HEK293 (cell line): ENCODE data around the gene GLOD4.
A peak's percentile ranks its signal among the peaks of the same experiment; 100 is the strongest.

Experiments
- CTCF ChIA-PET: fragments of 350-600 bp; formaldehyde crosslinking; extraction: SDS; loops from one replicate; lab custom pipeline; 2021; ENCODE audit warnings: antibody characterized with exemption; lab: Yijun Ruan, JAX
- POLR2A ChIA-PET: fragments of 300-600 bp; formaldehyde crosslinking; extraction: SDS; loops from one replicate; lab custom pipeline; 2020; ENCODE audit warnings: antibody characterized with exemption, inconsistent platforms; lab: Yijun Ruan, JAX
- H3K27ac ChIP-seq: fragments of 200-500 bp; sonication (Bioruptor generic); 2 replicates; pipeline ENCODE4 v1.5.1; 2014; ENCODE audit warnings: low read depth, low read length, control low read depth, inconsistent platforms; ENCODE audit errors: extremely low read depth
- H3K36me3 ChIP-seq, 2 experiments: fragments of 200-500 bp in 1 of 2; sonication (Bioruptor generic) in 1 of 2; 1 replicate in 1 of 2; 2 replicates in 1 of 2; pipeline ENCODE4 v1.5.1; 2014 to 2017; ENCODE audit warnings: inconsistent platforms in 2 of 2, low read length in 2 of 2; ENCODE audit not compliant: control insufficient read depth in 2 of 2, insufficient read depth in 1 of 2
- H3K4me1 ChIP-seq: fragments of 200-500 bp; sonication (Bioruptor generic); 2 replicates; pipeline ENCODE4 v1.5.1; 2014; ENCODE audit warnings: mild to moderate bottlenecking, low read length, inconsistent platforms; ENCODE audit not compliant: control insufficient read depth, insufficient read depth
- H3K4me3 ChIP-seq: 2 replicates; pipeline ENCODE4 v1.5.1; 2011; ENCODE audit warnings: low read depth, mild to moderate bottlenecking, control low read depth, low read length, moderate library complexity
- H3K9me3 ChIP-seq: fragments of 200-500 bp; sonication (Bioruptor generic); 2 replicates; pipeline ENCODE4 v1.5.1; 2014; ENCODE audit warnings: low read depth, low read length, inconsistent platforms; ENCODE audit not compliant: control insufficient read depth, insufficient read depth
- EGR2 ChIP-seq: fragments of 450-650 bp; formaldehyde crosslinking; IDR thresholded peaks from 2 replicates; pipeline ENCODE4 v1.5.1; 2016; ENCODE audit warnings: low read depth, missing biosample characterization, missing genetic modification characterization
- HOXD13 ChIP-seq: sonication (generic); formaldehyde crosslinking; IDR thresholded peaks from 2 replicates; pipeline ENCODE4 v1.8.0; 2022; ENCODE audit warnings: missing genetic modification reagents, borderline replicate concordance
- KLF8 ChIP-seq: fragments of 450-650 bp; formaldehyde crosslinking; IDR thresholded peaks from 2 replicates; pipeline ENCODE4 v1.5.1; 2016; ENCODE audit warnings: missing biosample characterization, missing genetic modification characterization
- MEIS1 ChIP-seq: sonication (generic); formaldehyde crosslinking; IDR thresholded peaks from 2 replicates; pipeline ENCODE4 v1.8.1; 2022; ENCODE audit warnings: missing genetic modification reagents, mild to moderate bottlenecking, borderline replicate concordance
- PRDM10 ChIP-seq: fragments of 450-650 bp; formaldehyde crosslinking; IDR thresholded peaks from 2 replicates; pipeline ENCODE4 v1.5.1; 2016; ENCODE audit warnings: missing biosample characterization, missing genetic modification characterization
- REPIN1 ChIP-seq: fragments of 450-650 bp; formaldehyde crosslinking; IDR thresholded peaks from 2 replicates; pipeline ENCODE4 v1.5.1; 2017; ENCODE audit warnings: missing biosample characterization, missing genetic modification characterization, low read depth
- TCF7L2 ChIP-seq: IDR thresholded peaks from 2 replicates; pipeline ENCODE4 v1.6.1; 2011; ENCODE audit warnings: low read depth, mild to moderate bottlenecking, inconsistent platforms, low read length, moderate library complexity, borderline replicate concordance
- TSHZ1 ChIP-seq: fragments of 450-650 bp; formaldehyde crosslinking; IDR thresholded peaks from 2 replicates; pipeline ENCODE4 v1.5.1; 2016; ENCODE audit warnings: missing biosample characterization, missing genetic modification characterization, borderline replicate concordance
- YY1 ChIP-seq: fragments of 450-650 bp; formaldehyde crosslinking; IDR thresholded peaks from 2 replicates; pipeline ENCODE4 v1.5.1; 2018; ENCODE audit warnings: missing biosample characterization, missing genetic modification characterization
- ZNF146 ChIP-seq: fragments of 450-650 bp; formaldehyde crosslinking; IDR thresholded peaks from 2 replicates; pipeline ENCODE4 v1.5.1; 2016; ENCODE audit warnings: missing biosample characterization, missing genetic modification characterization
- ZNF148 ChIP-seq: fragments of 450-650 bp; formaldehyde crosslinking; IDR thresholded peaks from 2 replicates; pipeline ENCODE4 v1.5.0; 2017; ENCODE audit warnings: missing biosample characterization, missing genetic modification characterization, borderline replicate concordance
- ZNF214 ChIP-seq: fragments of 450-650 bp; formaldehyde crosslinking; IDR thresholded peaks from 2 replicates; pipeline ENCODE4 v1.5.1; 2017; ENCODE audit warnings: missing biosample characterization, mild to moderate bottlenecking, missing genetic modification characterization, borderline replicate concordance
- ZNF266 ChIP-seq: fragments of 450-650 bp; formaldehyde crosslinking; IDR thresholded peaks from 2 replicates; pipeline ENCODE4 v1.5.1; 2016; ENCODE audit warnings: missing biosample characterization, missing genetic modification characterization, low read depth
- ZNF292 ChIP-seq: fragments of 450-650 bp; formaldehyde crosslinking; IDR thresholded peaks from 2 replicates; pipeline ENCODE4 v1.5.1; 2016; ENCODE audit warnings: low read depth, missing biosample characterization, missing genetic modification characterization, borderline replicate concordance
- ZNF366 ChIP-seq: fragments of 450-650 bp; formaldehyde crosslinking; conservative IDR thresholded peaks from 2 replicates; pipeline ENCODE4 v1.5.1; 2016; ENCODE audit warnings: missing biosample characterization, missing genetic modification characterization
- ZNF658 ChIP-seq: fragments of 450-650 bp; formaldehyde crosslinking; IDR thresholded peaks from 2 replicates; pipeline ENCODE4; 2016; ENCODE audit warnings: missing biosample characterization, missing genetic modification characterization
- ZNF701 ChIP-seq: fragments of 450-650 bp; formaldehyde crosslinking; IDR thresholded peaks from 2 replicates; pipeline ENCODE4 v1.5.1; 2016; ENCODE audit warnings: missing biosample characterization, missing genetic modification characterization
- ZSCAN5A ChIP-seq: fragments of 450-650 bp; formaldehyde crosslinking; IDR thresholded peaks from 2 replicates; pipeline ENCODE4 v1.5.1; 2016; ENCODE audit warnings: missing biosample characterization, missing genetic modification characterization

Gene GLOD4

GRCh38 chr17:826778-827177, 44.7 kb upstream of the GLOD4 start (continued):
- TF ChIP-seq YY1 (tag by site-specific recombination): no peak
- TF ChIP-seq MEIS1 (CRISPR knock-in tag): no peak
- no peak for TF ChIP-seq ZNF214
- no peak for TF ChIP-seq ZNF366 (tag by site-specific recombination)
- no peak for TF ChIP-seq HOXD13 (CRISPR knock-in tag)

GRCh38 chr17:825216-825615, 43.1 kb upstream of the GLOD4 start:
- no peaks in the 10 kb centered on the region for H3K9me3 ChIP-seq
- H3K27ac ChIP-seq: no peak overlapping the region
- ChIA-PET CTCF (no interaction called here), POLR2A (no interaction called here)
- TF ChIP-seq EGR2: peak; percentile 45; the same call in 1 of the 2 replicates
- no peak for TF ChIP-seq ZNF701 (tag by site-specific recombination)
- no peaks in the 10 kb centered on the region for H3K4me1 ChIP-seq
- no peak overlapping the region for H3K4me3 ChIP-seq
- H3K36me3 ChIP-seq: peaks cover 0 to 8% of the 10 kb centered on the region in 2 experiments; a peak in 1 of 3 replicates

GRCh38 chr17:824378-824777, 42.3 kb upstream of the GLOD4 start:
- H3K27ac ChIP-seq: no peak overlapping the region
- peaks cover 0 to 17% of the 10 kb centered on the region in 2 experiments; a peak in 1 of 3 replicates for H3K36me3 ChIP-seq
- ChIA-PET CTCF (interaction anchor here (0.6 kb wide), 1 partner anchor 136 kb away, joined by 3 read pairs; no protein-coding TSS in a partner anchor), POLR2A (no interaction called here)
- no peaks in the 10 kb centered on the region for H3K4me1 ChIP-seq
- TF ChIP-seq REPIN1: no peak
- TF ChIP-seq TSHZ1 (tag by site-specific recombination): no peak
- TF ChIP-seq ZNF266 (tag by site-specific recombination): no peak
- TF ChIP-seq PRDM10 (tag by site-specific recombination): no peak
- no peak for TF ChIP-seq ZSCAN5A (tag by site-specific recombination)
- TF ChIP-seq TCF7L2: no peak
- TF ChIP-seq KLF8 (tag by site-specific recombination): no peak
- no peak for TF ChIP-seq ZNF148
- TF ChIP-seq ZNF146 (tag by site-specific recombination): no peak
- no peak for TF ChIP-seq ZNF658 (tag by site-specific recombination)
- no peak for TF ChIP-seq ZNF292
- H3K9me3 ChIP-seq: no peaks in the 10 kb centered on the region
- no peak overlapping the region for H3K4me3 ChIP-seq
